ENCODE results near the gene MYRFL. TPM values are rescaled to one million over a fixed set of nuclear protein-coding genes. Genes with fewer than 3 reads are reported as not detected.

The MYRFL gene
- polyA plus RNA-seq, 1 of the 3 experiments (the other 2 are of a cell fraction), result not detected

GRCh38 chr12:69900720-69901131 lies 75.7 kb downstream of the MYRFL start (continued):
- TF ChIP-seq REST (IDR thresholded peaks at IDR 0.05; ENCODE audit: low read depth, low read length), result no peak
- no peak for TF ChIP-seq ELF1 (IDR thresholded peaks at IDR 0.05)
- TF ChIP-seq GATA2 (CRISPR knock-in tag; IDR thresholded peaks at IDR 0.05), result no peak

GRCh38 chr12:69901221-69901905 lies 76.3 kb downstream of the MYRFL start:
- Histone ChIP-seq H3K9me2 (no peaks in the 10 kb centered on the region), H3K36me3 (replicated peaks in 1 of 2; ENCODE audit: control insufficient read depth in 1 of 2, insufficient read depth in 2 of 2, low read length in 1 of 2) (no peaks in the 10 kb centered on the region), H3K9me3 (no peaks in the 10 kb centered on the region), H3K27me3 (ENCODE audit: insufficient read depth) (no peaks in the 10 kb centered on the region), H3K27ac (ENCODE audit: low read depth in 2 of 2, low read length in 1 of 2) (no peak overlapping the region), H2AFZ (ENCODE audit: low read depth) (no peak overlapping the region), H3F3A (replicated peaks; ENCODE audit: insufficient read depth) (no peaks in the 10 kb centered on the region), H4K20me1 (ENCODE audit: insufficient read depth) (no peaks in the 10 kb centered on the region), H3K4me1 (ENCODE audit: control insufficient read depth in 1 of 2, insufficient read depth in 2 of 2, low read depth in 1 of 2, low read length in 1 of 2) (peaks cover 11 to 15% of the 10 kb centered on the region in 2 experiments; a peak in 2 of 4 replicates), H3K4me3 (ENCODE audit: low read depth in 2 of 2, low read length in 1 of 2) (no peak overlapping the region), H3K4me2 (no peak overlapping the region), H3K9ac (no peak overlapping the region), H3K79me2 (ENCODE audit: insufficient read depth) (no peaks in the 10 kb centered on the region)
- POLR2A ChIA-PET, result no interaction called here
- CTCF ChIA-PET, result interaction anchor here (0.6 to 8.4 kb wide), 57 partner anchors 9 to 1874 kb away, joined by 3 to 136 read pairs (median 5); no protein-coding TSS in a partner anchor
- TF ChIP-seq MXI1 (IDR thresholded peaks at IDR 0.05; ENCODE audit: low read depth, low read length), result no peak
- TF ChIP-seq MEF2A (IDR thresholded peaks at IDR 0.05; ENCODE audit: borderline replicate concordance, low read depth), result no peak
- DNase-seq, result no peak

- Histone ChIP-seq H3K36me3 (replicated peaks in 1 of 2; ENCODE audit: control insufficient read depth in 1 of 2, insufficient read depth in 2 of 2, low read length in 1 of 2) (no peaks in the 10 kb centered on the region), H3K27ac (ENCODE audit: low read depth in 2 of 2, low read length in 1 of 2) (peak overlapping the region in 1 of 2 experiments; percentile 18; a peak in 1 of 4 replicates), H3F3A (replicated peaks; ENCODE audit: insufficient read depth) (no peaks in the 10 kb centered on the region), H2AFZ (ENCODE audit: low read depth) (no peak overlapping the region), H3K9me2 (no peaks in the 10 kb centered on the region), H3K9ac (no peak overlapping the region), H3K79me2 (ENCODE audit: insufficient read depth) (no peaks in the 10 kb centered on the region), H3K4me1 (ENCODE audit: control insufficient read depth in 1 of 2, insufficient read depth in 2 of 2, low read depth in 1 of 2, low read length in 1 of 2) (peaks cover 4 to 11% of the 10 kb centered on the region in 2 experiments; a peak in 2 of 4 replicates), H3K4me2 (no peak overlapping the region), H4K20me1 (ENCODE audit: insufficient read depth) (no peaks in the 10 kb centered on the region), H3K27me3 (ENCODE audit: insufficient read depth) (no peaks in the 10 kb centered on the region), H3K9me3 (no peaks in the 10 kb centered on the region), H3K4me3 (ENCODE audit: low read depth in 2 of 2, low read length in 1 of 2) (no peak overlapping the region)
- WGBS (ENCODE audit: low lambda C conversion rate), result 71% methylated on average over 6 of the region's 8 CpGs
- ChIA-PET CTCF (interaction anchor here (1.1 to 8.4 kb wide), 5 partner anchors 10 to 679 kb away, joined by 3 to 136 read pairs (median 6); no protein-coding TSS in a partner anchor), POLR2A (interaction anchor here (1.3 kb wide), 1 partner anchor 340 kb away, joined by 3 read pairs; no protein-coding TSS in a partner anchor)
- peak; percentile 49 for DNase-seq
- TF ChIP-seq EP300 (IDR thresholded peaks at IDR 0.05; ENCODE audit: borderline replicate concordance in 1 of 2, low read depth in 1 of 2, low read length in 1 of 2) (peak in 1 of 2 experiments; percentile 90; a peak in 2 of 4 replicates), NRF1 (IDR thresholded peaks at IDR 0.05; ENCODE audit: low read depth, low read length) (no peak), SIN3A (IDR thresholded peaks at IDR 0.05; ENCODE audit: borderline replicate concordance, low read depth, low read length) (no peak), SMC3 (IDR thresholded peaks at IDR 0.05; ENCODE audit: low read depth, low read length) (no peak), PBX3 (IDR thresholded peaks at IDR 0.05) (peak; percentile 26; the same call in 1 of the 2 replicates), JUND (IDR thresholded peaks at IDR 0.05) (no peak), FOXJ3 (CRISPR knock-in tag; IDR thresholded peaks at IDR 0.05) (0 out of 2 replicates have a peak, but pooled peaks have one; percentile 29), MXI1 (IDR thresholded peaks at IDR 0.05; ENCODE audit: low read depth, low read length) (peak; percentile 49; the same call in 1 of the 2 replicates), MAX (IDR thresholded peaks at IDR 0.05; ENCODE audit: low read depth) (no peak), FOSL2 (IDR thresholded peaks at IDR 0.05; ENCODE audit: borderline replicate concordance, low read depth) (no peak), MEF2A (IDR thresholded peaks at IDR 0.05; ENCODE audit: borderline replicate concordance, low read depth) (no peak), TCF12 (IDR thresholded peaks at IDR 0.05) (no peak), GATA2 (CRISPR knock-in tag; IDR thresholded peaks at IDR 0.05) (peak; percentile 15; the same call in 1 of the 2 replicates), CHD2 (IDR thresholded peaks at IDR 0.05; ENCODE audit: low read length, partially characterized antibody) (peak; percentile 61)
Measured at GRCh38 chr12:69903548-69903947, 78.5 kb downstream of the MYRFL start.

Data from SK-N-SH (cell line).